ENCODE measurements around the gene XPC. TPM values are rescaled to one million over a fixed set of nuclear protein-coding genes. Genes with fewer than 3 reads are reported as not detected.
A peak's percentile ranks its signal among the peaks of the same experiment; 100 is the strongest.

Gene XPC
- total RNA-seq, 5 donors from 2014 or later (not counting 1 experiment from before 2014, with no cell fraction given), result 67.8 to 90.7 (median 76.9) TPM

DNA sequence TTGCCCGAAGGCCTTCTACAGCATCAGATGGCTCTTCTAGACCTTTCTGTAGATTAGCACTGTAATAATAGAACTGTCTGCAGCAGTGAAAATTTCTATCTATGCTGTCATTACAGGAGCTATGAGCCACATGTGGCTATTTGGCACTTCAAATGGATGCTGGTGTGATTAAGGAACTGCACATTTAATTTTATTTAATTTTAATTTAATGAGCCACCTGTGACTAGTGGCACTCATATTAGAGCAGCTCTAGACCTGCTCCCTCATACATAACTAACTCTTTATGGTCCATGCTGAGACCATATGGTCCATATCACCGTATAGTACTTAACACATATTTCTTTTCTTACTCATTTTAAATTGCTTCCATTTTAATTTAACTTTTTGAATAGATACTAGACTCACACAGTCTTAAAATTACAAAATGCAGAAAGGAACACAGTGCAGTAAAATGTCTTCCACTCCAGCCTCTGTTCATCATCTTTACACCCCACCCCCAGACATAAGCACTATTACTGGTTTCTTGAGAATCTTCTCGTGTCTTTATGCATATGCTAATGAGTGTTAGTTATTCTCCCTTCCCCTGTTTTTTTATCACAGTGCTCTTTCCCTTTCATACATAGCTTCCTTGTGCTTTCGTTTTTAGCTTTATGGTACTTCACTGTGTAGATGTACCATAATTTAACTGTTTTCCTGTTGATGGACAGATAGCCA, 9.8 kb upstream of the XPC start:
- ChIA-PET CTCF (no interaction called here), POLR2A (no interaction called here)
- H3K36me3 ChIP-seq (ENCODE audit: control insufficient read depth in 2 of 2, extremely low read depth in 1 of 2, insufficient read depth in 1 of 2, low read length in 1 of 2), result peaks cover 4 to 39% of the 10 kb centered on the region in 2 donors
- H3K27ac ChIP-seq (ENCODE audit: low read length), result no peak overlapping the region
- no peak for DNase-seq
- Mint-ChIP-seq H3K4me3 (no peak overlapping the region), H3K4me1 (peaks cover 64 to 74% (median 70%) of the 10 kb centered on the region in 3 donors), H3K36me3 (peaks cover 65% of the 10 kb centered on the region), H3K27me3 (no peaks in the 10 kb centered on the region), H3K9me3 (no peaks in the 10 kb centered on the region), H3K27ac (no peak overlapping the region)
- no peak overlapping the region for H3K4me3 ChIP-seq (ENCODE audit: control insufficient read depth in 1 of 2, extremely low read depth in 1 of 2, low read length in 1 of 2)
- no peaks in the 10 kb centered on the region for H3K27me3 ChIP-seq (replicated peaks in 1 of 2; ENCODE audit: control insufficient read depth in 2 of 2, extremely low read depth in 1 of 2, insufficient read depth in 2 of 2, low read length in 1 of 2)
- no peak for ATAC-seq (replicated peaks in 1 of 4)
- no CpG with 5 or more reads among the region's 4 CpGs for WGBS (ENCODE audit: insufficient coverage)
- H3K4me1 ChIP-seq (ENCODE audit: control insufficient read depth in 1 of 2, extremely low read depth in 1 of 2, insufficient read depth in 2 of 2, low read length in 2 of 2), result no peaks in the 10 kb centered on the region
- H3K9me3 ChIP-seq, result no peaks in the 10 kb centered on the region

DNA sequence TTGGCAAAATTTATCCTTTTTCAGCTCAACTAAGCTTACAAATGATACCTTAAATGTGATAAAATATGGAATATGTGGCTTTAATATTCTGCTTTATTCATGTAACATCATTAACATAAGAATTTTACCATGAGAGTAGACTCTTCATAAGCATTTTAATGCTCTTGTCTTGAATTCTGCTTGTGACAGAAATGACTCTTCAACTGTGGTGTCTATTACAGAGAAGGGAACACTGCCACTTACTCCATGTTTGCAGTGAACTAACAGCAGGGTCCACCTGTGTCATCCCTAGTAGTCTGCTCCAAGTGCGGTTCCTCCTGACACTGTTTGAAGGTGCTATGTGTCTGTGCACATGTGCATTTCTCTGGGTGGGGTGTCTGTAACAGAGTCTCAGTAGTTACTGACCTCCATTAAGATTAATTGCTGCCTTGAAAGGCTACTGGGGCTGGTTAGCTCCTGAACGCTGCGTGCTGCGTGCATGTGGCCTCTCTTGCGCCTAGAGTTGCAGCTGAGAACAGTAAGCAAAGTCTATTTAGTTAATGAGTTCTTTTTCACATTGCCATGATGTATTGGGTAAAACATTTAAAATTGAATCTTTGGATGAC, 8.6 kb upstream of the XPC start:
- POLR2A ChIA-PET, result no interaction called here
- no peak for DNase-seq
- Histone ChIP-seq H3K27me3 (replicated peaks in 1 of 2; ENCODE audit: control insufficient read depth in 2 of 2, extremely low read depth in 1 of 2, insufficient read depth in 2 of 2, low read length in 1 of 2) (no peaks in the 10 kb centered on the region), H3K9me3 (no peaks in the 10 kb centered on the region), H3K27ac (ENCODE audit: low read length) (no peak overlapping the region), H3K4me1 (ENCODE audit: control insufficient read depth in 1 of 2, extremely low read depth in 1 of 2, insufficient read depth in 2 of 2, low read length in 2 of 2) (no peaks in the 10 kb centered on the region), H3K36me3 (ENCODE audit: control insufficient read depth in 2 of 2, extremely low read depth in 1 of 2, insufficient read depth in 1 of 2, low read length in 1 of 2) (peaks cover 4 to 51% of the 10 kb centered on the region in 2 donors), H3K4me3 (ENCODE audit: control insufficient read depth in 1 of 2, extremely low read depth in 1 of 2, low read length in 1 of 2) (no peak overlapping the region)
- no peak overlapping the region for H3K4me3 Mint-ChIP-seq
- CTCF ChIA-PET, result interaction anchor here in 1 of 2 donors (1.4 kb wide), 1 partner anchor 16 kb away, joined by 4 read pairs; no protein-coding TSS in a partner anchor
- H3K36me3 Mint-ChIP-seq, result peaks cover 73% of the 10 kb centered on the region
- H3K9me3 Mint-ChIP-seq, result no peaks in the 10 kb centered on the region
- no peaks in the 10 kb centered on the region for H3K27me3 Mint-ChIP-seq
- no peak overlapping the region for H3K27ac Mint-ChIP-seq
- no peak for ATAC-seq (replicated peaks in 1 of 4)
- WGBS (ENCODE audit: insufficient coverage), result 98% methylated on average over 5 of the region's 5 CpGs
- H3K4me1 Mint-ChIP-seq, result peaks cover 63 to 72% (median 68%) of the 10 kb centered on the region in 3 donors

DNA sequence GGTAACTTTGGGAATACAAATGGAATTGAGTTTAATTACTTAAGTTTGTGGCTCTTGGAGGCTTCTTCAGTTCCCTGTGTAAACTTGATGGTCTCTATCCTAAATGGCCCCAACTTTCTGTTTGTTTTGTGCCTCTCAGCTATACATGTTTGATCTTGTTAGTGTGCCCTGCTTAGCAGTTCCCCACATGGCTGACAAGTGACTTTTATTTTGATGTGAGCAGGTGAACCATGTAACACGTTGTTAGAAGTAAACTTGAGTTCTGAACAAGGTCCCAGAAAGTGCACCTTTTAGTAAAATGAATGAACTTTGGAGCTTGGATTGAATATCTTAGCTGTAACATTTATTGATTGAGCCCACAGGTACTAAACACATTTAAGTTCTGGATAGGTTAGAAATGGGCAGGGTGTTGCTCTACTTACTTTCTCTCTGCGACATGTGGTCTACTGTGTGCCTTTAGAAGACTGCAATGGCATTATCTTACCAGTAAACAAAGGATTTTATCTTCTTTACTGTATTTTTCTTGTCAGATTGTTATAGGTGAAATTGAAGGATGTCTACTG, 4.7 kb upstream of the XPC start:
- Histone ChIP-seq H3K27ac (ENCODE audit: low read length) (no peak overlapping the region), H3K4me1 (ENCODE audit: control insufficient read depth in 1 of 2, extremely low read depth in 1 of 2, insufficient read depth in 2 of 2, low read length in 2 of 2) (peaks cover 7 to 8% of the 10 kb centered on the region in 2 experiments), H3K36me3 (ENCODE audit: control insufficient read depth in 2 of 2, extremely low read depth in 1 of 2, insufficient read depth in 1 of 2, low read length in 1 of 2) (peaks cover 4 to 58% of the 10 kb centered on the region in 2 donors), H3K4me3 (ENCODE audit: control insufficient read depth in 1 of 2, extremely low read depth in 1 of 2, low read length in 1 of 2) (no peak overlapping the region), H3K27me3 (replicated peaks in 1 of 2; ENCODE audit: control insufficient read depth in 2 of 2, extremely low read depth in 1 of 2, insufficient read depth in 2 of 2, low read length in 1 of 2) (no peaks in the 10 kb centered on the region), H3K9me3 (no peaks in the 10 kb centered on the region)
- peaks cover 51 to 59% (median 51%) of the 10 kb centered on the region in 3 donors for H3K4me1 Mint-ChIP-seq
- no peak for ATAC-seq (replicated peaks in 1 of 4)
- POLR2A ChIA-PET, result no interaction called here
- H3K4me3 Mint-ChIP-seq, result no peak overlapping the region
- peaks cover 48% of the 10 kb centered on the region for H3K36me3 Mint-ChIP-seq
- H3K9me3 Mint-ChIP-seq, result no peaks in the 10 kb centered on the region
- no peaks in the 10 kb centered on the region for H3K27me3 Mint-ChIP-seq
- CTCF ChIA-PET, result interaction anchor here in 1 of 2 donors (1.2 kb wide), 1 partner anchor 58 kb away, joined by 3 read pairs; no protein-coding TSS in a partner anchor
- 33% methylated on average over 1 of the region's 2 CpGs for WGBS (ENCODE audit: insufficient coverage)
- H3K27ac Mint-ChIP-seq, result no peak overlapping the region
- no peak for DNase-seq

DNA sequence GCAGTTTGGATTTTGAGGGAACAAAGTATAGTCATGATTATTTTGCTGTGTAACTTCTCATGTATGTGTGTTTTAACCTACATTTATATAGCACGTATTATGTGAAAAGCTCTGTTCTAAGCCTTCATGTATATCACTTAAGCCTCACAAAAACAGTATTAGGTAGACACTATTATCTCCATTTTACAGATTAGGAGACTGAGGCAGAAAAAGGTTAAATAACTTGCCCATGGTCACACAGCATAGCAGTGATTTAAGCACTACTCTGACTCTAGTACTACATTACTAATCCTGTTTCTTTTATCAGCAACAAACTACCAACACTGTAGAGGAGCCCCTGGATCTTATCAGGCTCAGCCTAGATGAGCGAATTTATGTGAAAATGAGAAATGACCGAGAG, 2.9 kb upstream of the XPC start:
- Mint-ChIP-seq H3K4me3 (no peak overlapping the region), H3K4me1 (peaks cover 49 to 65% (median 57%) of the 10 kb centered on the region in 3 donors), H3K27ac (no peak overlapping the region), H3K9me3 (no peaks in the 10 kb centered on the region), H3K36me3 (peaks cover 36% of the 10 kb centered on the region), H3K27me3 (no peaks in the 10 kb centered on the region)
- Histone ChIP-seq H3K27me3 (replicated peaks in 1 of 2; ENCODE audit: control insufficient read depth in 2 of 2, extremely low read depth in 1 of 2, insufficient read depth in 2 of 2, low read length in 1 of 2) (no peaks in the 10 kb centered on the region), H3K27ac (ENCODE audit: low read length) (no peak overlapping the region), H3K36me3 (ENCODE audit: control insufficient read depth in 2 of 2, extremely low read depth in 1 of 2, insufficient read depth in 1 of 2, low read length in 1 of 2) (peaks cover 0 to 43% of the 10 kb centered on the region in 2 donors), H3K9me3 (no peaks in the 10 kb centered on the region), H3K4me3 (ENCODE audit: control insufficient read depth in 1 of 2, extremely low read depth in 1 of 2, low read length in 1 of 2) (no peak overlapping the region), H3K4me1 (ENCODE audit: control insufficient read depth in 1 of 2, extremely low read depth in 1 of 2, insufficient read depth in 2 of 2, low read length in 2 of 2) (peaks cover 18 to 21% of the 10 kb centered on the region in 2 experiments)
- no peak for ATAC-seq (replicated peaks in 1 of 4)
- POLR2A ChIA-PET, result interaction anchor here in 1 of 2 donors (0.6 kb wide), 1 partner anchor 924 kb away, joined by 3 read pairs; no protein-coding TSS in a partner anchor
- no peak for DNase-seq
- WGBS (ENCODE audit: insufficient coverage), result no CpG with 5 or more reads among the region's 3 CpGs
- CTCF ChIA-PET, result interaction anchor here in 1 of 2 donors (1.2 kb wide), 1 partner anchor 22 kb away, joined by 3 read pairs; no protein-coding TSS in a partner anchor

GRCh38 chr3:14179795-14180194, 1.4 kb upstream of the XPC start:
- H3K27ac Mint-ChIP-seq, result peak overlapping the region; percentile 98 to 100
- H3K36me3 Mint-ChIP-seq, result peaks cover 26% of the 10 kb centered on the region
- Histone ChIP-seq H3K27me3 (replicated peaks in 1 of 2; ENCODE audit: control insufficient read depth in 2 of 2, extremely low read depth in 1 of 2, insufficient read depth in 2 of 2, low read length in 1 of 2) (no peaks in the 10 kb centered on the region), H3K4me3 (ENCODE audit: control insufficient read depth in 1 of 2, extremely low read depth in 1 of 2, low read length in 1 of 2) (no peak overlapping the region), H3K9me3 (no peaks in the 10 kb centered on the region), H3K27ac (ENCODE audit: low read length) (no peak overlapping the region), H3K36me3 (ENCODE audit: control insufficient read depth in 2 of 2, extremely low read depth in 1 of 2, insufficient read depth in 1 of 2, low read length in 1 of 2) (peaks cover 0 to 30% of the 10 kb centered on the region in 2 donors), H3K4me1 (ENCODE audit: control insufficient read depth in 1 of 2, extremely low read depth in 1 of 2, insufficient read depth in 2 of 2, low read length in 2 of 2) (peaks cover 33 to 34% of the 10 kb centered on the region in 2 experiments)
- CTCF ChIA-PET, result interaction anchor here in 1 of 2 donors (3.7 kb wide), 1 partner anchor 283 kb away, joined by 18 read pairs; no protein-coding TSS in a partner anchor
- H3K4me1 Mint-ChIP-seq, result peaks cover 62 to 74% (median 68%) of the 10 kb centered on the region in 3 donors
- peak overlapping the region; percentile 91 to 100 (median 98) for H3K4me3 Mint-ChIP-seq
- WGBS (ENCODE audit: insufficient coverage), result no CpG with 5 or more reads among the region's 1 CpG
- ATAC-seq (replicated peaks in 1 of 4) (no peak), DNase-seq (no peak)
- no peaks in the 10 kb centered on the region for H3K9me3 Mint-ChIP-seq
- POLR2A ChIA-PET, result interaction anchor here (0.5 to 3.1 kb wide), 6 partner anchors 17 to 1027 kb away, joined by 3 to 78 read pairs (median 7); partner anchors contain the start of genes CHCHD4 (in 1 of the 2) and TMEM43 (in 1 of the 2)
- H3K27me3 Mint-ChIP-seq, result no peaks in the 10 kb centered on the region

DNA sequence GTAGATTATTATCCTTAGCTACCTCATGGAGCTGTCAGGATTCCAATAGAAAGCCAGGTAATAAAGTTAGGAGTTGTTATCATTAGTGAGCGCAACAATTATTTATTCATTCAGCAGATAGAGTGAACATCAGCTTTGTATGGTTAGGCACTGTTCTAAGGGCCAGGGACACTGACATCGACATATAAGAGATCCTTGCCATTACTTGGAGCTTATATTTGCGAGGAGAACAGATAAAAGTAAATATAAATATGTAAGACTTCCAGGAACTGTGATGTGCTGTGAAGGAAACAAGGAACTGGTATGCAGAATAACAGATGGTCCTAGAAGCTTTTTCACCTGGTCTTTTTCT, 689 bp upstream of the XPC start:
- Mint-ChIP-seq H3K9me3 (no peaks in the 10 kb centered on the region), H3K27ac (peak overlapping the region; percentile 98 to 100), H3K4me3 (peak overlapping the region; percentile 91 to 100 (median 98)), H3K36me3 (peaks cover 25% of the 10 kb centered on the region), H3K27me3 (no peaks in the 10 kb centered on the region), H3K4me1 (peaks cover 69 to 82% (median 75%) of the 10 kb centered on the region in 3 donors)
- ATAC-seq (replicated peaks in 1 of 4), result no peak
- peak in 1 of 35 experiments; percentile 30 for DNase-seq
- ChIA-PET CTCF (interaction anchor here in 1 of 2 donors (0.8 to 3.7 kb wide), 11 partner anchors 10 to 1337 kb away, joined by 3 to 18 read pairs (median 6); partner anchors contain the start of genes CCDC174, CHCHD4 and TMEM43), POLR2A (interaction anchor here (0.5 to 3.1 kb wide), 25 partner anchors 10 to 1626 kb away, joined by 3 to 78 read pairs (median 3); partner anchors contain the start of genes CHCHD4 (in 2 of the 2), TMEM43 (in 2 of the 2) and CCDC174 (in 1 of the 2))
- Histone ChIP-seq H3K9me3 (no peaks in the 10 kb centered on the region), H3K27ac (ENCODE audit: low read length) (peak overlapping the region; percentile 94), H3K27me3 (replicated peaks in 1 of 2; ENCODE audit: control insufficient read depth in 2 of 2, extremely low read depth in 1 of 2, insufficient read depth in 2 of 2, low read length in 1 of 2) (no peaks in the 10 kb centered on the region), H3K4me1 (ENCODE audit: control insufficient read depth in 1 of 2, extremely low read depth in 1 of 2, insufficient read depth in 2 of 2, low read length in 2 of 2) (peaks cover 36 to 40% of the 10 kb centered on the region in 2 experiments), H3K4me3 (ENCODE audit: control insufficient read depth in 1 of 2, extremely low read depth in 1 of 2, low read length in 1 of 2) (peak overlapping the region; percentile 83 to 84), H3K36me3 (ENCODE audit: control insufficient read depth in 2 of 2, extremely low read depth in 1 of 2, insufficient read depth in 1 of 2, low read length in 1 of 2) (peaks cover 0 to 26% of the 10 kb centered on the region in 2 donors)
- WGBS (ENCODE audit: insufficient coverage), result 0% methylated on average over 1 of the region's 3 CpGs

Data from T-cell (primary cell).